Measurements from ENCODE around the gene TNS3.
"Not testable (repeated sequence)": the region's sequence is repeated elsewhere in the genome, so short reads cannot be mapped to it uniquely, and the experiment has no call there.

The TNS3 gene

DNA sequence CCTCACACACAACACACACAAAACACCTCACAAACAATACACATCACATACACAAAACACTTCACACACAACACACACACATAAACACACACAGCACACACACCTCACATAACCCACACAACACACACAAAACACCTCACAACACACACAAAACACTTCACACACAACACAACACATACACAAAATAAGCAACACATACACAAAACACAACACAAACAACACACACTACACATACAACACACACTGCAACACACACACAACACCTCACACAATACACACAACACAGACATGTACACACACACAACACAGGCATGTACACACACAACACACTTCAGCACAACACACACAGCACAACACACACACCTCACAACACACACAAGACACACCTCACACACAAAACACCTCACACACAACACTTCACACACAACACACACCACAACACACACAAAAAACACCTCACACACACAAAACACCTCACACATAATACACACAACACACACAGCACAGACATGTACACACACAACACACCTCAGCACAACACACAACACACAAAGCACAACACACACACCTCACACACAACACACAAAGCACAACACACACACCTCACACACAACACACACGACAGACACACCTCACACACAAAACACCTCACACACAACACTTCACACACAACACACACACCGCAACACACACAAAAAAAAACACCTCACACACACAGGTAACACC is 107.5 kb downstream of the TNS3 start:
- FAIRE-seq: no peak
- no peak for DNase-seq (ENCODE audit: low spot score)

GRCh38 chr7:47473499-47474210 is 108.3 kb downstream of the TNS3 start:
- DNase-seq (ENCODE audit: low spot score): no peak

DNA sequence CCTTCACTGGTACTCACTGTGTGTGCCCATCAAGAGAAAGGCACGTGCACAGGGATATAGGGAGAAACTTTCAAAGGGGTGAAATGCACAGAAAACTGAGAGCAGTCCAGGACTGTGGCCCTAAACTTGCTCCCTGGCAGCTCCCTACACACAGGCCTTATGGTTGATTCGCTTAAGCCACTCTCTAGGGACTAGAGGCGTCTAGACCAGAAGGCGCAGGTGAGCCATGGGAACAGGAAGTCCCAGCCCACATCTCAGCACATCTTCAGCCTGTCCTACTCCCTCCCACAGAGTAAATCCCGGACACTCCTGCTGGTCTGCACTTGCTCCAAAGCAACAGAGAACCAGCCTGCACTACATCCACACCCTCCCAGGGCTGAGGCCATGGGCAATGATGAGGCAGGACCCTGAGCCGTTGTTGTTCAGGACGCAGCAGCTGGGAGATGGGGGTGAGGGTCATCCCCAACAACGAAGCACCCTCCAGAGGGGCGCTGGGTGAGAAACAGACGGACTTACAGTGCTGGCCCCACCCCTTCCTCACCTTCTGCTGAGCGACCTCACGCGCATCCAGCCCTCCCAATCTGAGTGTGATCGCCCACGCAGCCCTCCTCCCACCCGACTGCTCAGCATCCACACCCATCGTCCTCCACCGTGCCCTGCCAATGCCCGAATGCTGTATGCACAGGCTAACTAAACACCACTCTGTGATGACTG is 109.3 kb downstream of the TNS3 start:
- no peak for DNase-seq (ENCODE audit: low spot score)
- FAIRE-seq: no peak

More at GRCh38 chr7:47473499-47474210, 108.3 kb downstream of the TNS3 start:
- no peak for FAIRE-seq

DNA sequence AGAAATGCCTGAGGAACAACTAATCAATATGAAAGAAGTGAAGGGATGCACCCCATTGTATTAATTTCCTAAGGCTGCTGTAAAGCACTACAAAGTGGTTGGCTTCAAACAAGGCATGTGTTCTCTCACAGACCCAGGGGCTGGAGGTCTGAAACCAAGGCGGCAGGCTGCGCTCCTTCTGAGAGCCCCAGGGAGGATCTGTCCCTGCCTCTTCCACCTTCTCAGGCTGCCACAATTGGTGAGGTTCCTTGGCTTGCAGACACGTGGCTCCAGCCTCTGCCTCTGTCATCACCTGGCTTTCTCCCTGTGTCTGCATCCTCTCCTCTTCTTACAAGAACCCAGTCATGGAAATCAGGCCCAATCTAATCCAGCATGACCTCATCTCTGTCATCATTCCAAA is 110.1 kb downstream of the TNS3 start:
- DNase-seq (ENCODE audit: low spot score): no peak
- no peak for FAIRE-seq

DNA sequence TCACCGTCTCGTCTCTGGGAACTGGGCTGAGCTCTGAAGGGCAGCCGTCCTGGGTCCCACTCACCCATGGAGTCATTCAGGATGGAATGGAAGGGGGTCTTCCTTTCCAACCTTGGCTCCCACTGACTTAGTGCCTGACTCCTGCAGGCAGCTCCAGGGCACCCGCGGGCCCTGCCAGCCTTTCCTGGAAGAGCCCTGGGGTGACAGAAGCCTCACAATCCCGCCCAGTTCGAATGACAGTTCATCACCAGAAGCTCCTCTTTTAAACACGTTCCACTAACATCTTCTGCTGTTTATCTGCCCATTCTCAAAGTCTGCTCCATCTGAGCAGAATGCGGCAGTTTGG is 110.6 kb downstream of the TNS3 start:
- DNase-seq (ENCODE audit: low spot score) (no peak), FAIRE-seq (no peak)

DNA sequence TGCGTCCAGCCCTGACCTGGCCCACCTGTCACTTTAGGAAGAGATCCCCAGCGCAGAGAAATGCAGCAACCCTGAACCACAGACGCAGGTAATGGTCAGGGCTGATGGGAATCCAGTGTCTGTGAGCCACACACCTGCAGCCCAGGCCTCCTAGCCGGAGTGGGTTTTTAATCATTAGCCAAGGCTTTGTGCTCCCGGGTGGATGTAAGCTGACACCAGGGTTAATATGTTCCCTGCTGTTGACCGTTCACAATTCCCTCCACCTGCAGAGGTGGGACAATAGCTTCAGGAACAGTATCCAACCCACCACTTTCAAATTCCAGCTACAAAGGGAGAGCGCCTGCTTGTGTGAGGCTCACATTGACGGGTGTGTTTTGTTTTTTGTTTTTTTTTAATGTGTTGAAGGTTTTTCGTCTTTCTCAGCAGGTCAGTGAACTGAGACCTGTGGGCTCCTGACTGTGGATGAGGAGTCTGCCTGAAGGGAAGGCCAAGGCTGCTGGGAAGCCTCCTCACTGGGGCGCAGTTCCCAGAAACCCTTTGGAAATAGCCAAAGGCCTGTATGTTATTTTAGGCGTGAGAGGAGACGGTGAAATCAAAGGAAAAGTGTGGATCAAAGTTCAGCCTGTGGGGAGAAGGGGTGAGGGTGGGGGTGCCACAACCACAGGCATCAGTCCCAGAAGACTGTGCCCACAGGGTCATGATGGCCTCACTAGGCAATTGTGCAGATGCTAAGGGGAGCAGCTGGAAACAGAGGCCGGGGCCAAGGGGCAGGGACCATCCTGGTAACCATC is 111.1 kb downstream of the TNS3 start:
- DNase-seq (ENCODE audit: low spot score) (peak; percentile 76), FAIRE-seq (peak; percentile 89)

DNA sequence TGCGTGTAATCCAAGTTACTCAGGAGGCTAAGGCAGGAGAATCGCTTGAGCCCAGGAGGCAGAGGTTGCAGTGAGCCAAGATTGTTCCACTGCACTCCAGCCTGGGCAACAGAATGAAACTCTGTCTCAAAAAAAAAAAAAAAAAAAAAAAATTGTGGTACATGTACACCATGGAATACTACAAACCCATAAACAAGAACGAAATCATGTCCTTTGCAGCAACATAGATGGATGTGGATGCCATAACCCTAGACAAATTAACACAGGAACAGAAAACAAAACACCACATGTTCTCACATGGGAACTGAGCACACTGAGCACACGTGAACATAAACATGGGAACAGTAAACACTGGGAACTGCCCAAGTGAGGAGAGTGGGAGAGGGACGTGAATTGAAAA is 112.1 kb downstream of the TNS3 start:
- FAIRE-seq; DNase-seq (ENCODE audit: low spot score): not testable (repeated sequence)

GRCh38 chr7:47466832-47467231 is 115.1 kb downstream of the TNS3 start:
- no peak for FAIRE-seq
- no peak for DNase-seq (ENCODE audit: low spot score)

DNA sequence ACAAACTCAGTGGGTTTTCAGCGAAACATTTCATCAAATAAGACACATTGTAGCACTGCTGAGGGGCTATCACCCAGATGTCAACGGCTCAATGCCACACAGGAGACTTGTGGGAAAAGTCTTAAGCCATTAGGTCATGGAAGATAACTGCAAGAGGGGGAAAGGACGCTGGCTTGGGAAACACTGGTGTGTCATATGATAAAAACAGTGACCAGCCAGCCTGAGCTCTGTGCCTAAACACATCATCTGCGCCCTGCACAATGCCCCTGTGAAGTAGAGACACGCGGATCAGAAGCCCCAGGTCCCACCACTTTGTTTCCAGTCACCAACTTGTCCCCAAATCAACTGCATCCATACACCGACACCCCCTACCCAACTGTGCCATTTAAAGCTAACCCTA is 116.7 kb downstream of the TNS3 start:
- FAIRE-seq: no peak
- DNase-seq (ENCODE audit: low spot score): no peak

- DNase-seq (ENCODE audit: low spot score) (no peak), FAIRE-seq (no peak)
Measured at GRCh38 chr7:47464266-47464665, 117.6 kb downstream of the TNS3 start.

- FAIRE-seq (no peak), DNase-seq (ENCODE audit: low spot score) (no peak)
Measured at GRCh38 chr7:47461746-47462145, 120.2 kb downstream of the TNS3 start.

DNA sequence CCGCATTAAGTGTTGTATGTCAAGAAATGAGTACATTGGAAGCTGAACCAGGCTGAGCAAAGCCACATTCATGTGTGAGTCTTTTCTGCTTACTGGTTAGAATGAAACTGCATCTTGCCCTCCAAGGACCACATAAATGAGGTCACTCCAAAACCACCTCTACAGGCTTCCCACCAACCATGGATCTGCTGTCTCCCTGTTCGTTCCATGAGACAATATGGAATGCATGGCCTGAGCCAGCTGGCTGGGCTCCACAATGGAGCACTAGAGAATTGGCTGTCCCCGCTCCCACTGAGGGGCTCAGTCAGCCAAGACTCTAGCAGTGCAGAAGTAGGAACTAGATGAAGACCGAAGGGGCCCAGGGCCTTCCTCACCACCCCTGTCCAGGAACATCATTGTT is 120.8 kb downstream of the TNS3 start:
- FAIRE-seq: no peak

GRCh38 chr7:47460251-47460989 is 121.5 kb downstream of the TNS3 start:
- DNase-seq (ENCODE audit: low spot score): no peak
- FAIRE-seq: no peak

More for the DNA sequence above, 120.8 kb downstream of the TNS3 start:
- DNase-seq (ENCODE audit: low spot score): no peak

DNA sequence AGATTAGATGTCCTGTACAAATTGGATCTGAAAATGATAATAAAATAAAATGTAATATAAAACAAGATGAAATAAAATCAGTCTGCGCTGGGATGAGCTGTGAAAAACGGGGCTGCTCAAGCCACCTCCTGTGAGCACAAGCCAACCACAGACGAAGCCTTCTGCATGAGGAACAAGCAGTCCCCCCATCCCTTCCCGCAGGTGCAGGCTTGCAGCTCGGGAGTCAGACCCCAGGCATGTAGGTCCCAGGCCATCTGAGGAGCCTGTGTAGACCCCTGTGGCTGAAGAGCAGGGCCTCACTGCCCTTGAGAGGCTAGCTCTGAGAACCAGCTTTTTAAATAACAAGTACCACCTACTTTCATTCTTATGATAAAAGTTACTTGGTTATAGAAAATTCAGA is 123.4 kb downstream of the TNS3 start:
- FAIRE-seq (no peak), DNase-seq (ENCODE audit: low spot score) (no peak)

DNA sequence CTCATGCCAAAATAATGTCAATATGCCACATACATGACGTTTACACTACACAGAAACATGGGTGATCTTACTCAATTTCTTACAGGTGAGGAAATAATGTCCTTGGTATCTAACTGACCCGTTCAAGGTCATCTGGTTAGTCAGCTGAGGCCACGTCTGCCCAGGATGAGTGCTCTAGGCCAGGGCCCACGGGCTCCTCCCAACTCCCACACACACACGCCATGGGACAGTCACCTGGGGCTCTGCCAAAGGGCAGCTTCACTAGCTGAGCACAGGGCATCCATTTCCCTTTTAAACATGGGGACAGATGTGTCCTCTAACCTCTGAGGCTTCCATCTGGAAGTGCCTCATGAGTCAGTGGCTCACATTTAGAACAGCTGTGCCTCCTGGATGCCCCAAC is 123.9 kb downstream of the TNS3 start:
- FAIRE-seq (peak; percentile 90), DNase-seq (ENCODE audit: low spot score) (peak; percentile 75)

DNA sequence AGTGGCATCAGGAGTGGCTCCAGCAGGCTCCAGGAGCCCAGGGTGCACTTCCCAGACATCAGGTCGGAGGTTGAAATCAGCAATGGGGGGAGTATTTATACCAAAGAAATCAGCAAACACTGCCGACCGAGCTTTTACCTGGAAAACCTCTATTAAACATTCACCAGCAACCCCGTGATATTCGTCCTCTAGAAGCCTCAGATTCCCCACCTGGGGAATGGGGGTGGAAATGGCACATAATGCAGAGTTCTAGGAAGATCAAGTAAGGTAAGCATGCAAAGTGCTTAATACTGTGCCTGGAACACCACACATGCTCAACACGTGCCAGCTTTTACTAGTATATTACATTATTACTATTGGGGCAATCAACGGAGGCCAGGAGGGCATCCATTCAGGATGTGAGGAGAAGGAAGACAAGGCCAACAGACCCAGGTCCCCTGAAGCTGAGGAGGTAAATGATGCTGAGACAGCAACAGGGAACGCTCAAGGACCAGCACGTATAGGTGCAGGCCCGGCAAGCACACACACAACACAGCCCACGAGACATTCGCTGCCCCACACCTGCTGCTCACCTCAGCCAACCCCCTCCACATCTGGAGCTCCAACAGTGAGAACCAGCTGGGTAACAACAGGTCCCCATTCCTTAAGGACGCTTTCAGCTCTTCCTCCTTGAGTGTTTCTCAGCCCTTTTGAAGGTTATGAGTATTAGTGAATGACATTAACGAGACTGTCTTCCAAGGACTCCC is 125.5 kb downstream of the TNS3 start:
- FAIRE-seq: no peak
- DNase-seq (ENCODE audit: low spot score): no peak

GRCh38 chr7:47455872-47456185 is 126.1 kb downstream of the TNS3 start:
- no peak for DNase-seq (ENCODE audit: low spot score)

DNA sequence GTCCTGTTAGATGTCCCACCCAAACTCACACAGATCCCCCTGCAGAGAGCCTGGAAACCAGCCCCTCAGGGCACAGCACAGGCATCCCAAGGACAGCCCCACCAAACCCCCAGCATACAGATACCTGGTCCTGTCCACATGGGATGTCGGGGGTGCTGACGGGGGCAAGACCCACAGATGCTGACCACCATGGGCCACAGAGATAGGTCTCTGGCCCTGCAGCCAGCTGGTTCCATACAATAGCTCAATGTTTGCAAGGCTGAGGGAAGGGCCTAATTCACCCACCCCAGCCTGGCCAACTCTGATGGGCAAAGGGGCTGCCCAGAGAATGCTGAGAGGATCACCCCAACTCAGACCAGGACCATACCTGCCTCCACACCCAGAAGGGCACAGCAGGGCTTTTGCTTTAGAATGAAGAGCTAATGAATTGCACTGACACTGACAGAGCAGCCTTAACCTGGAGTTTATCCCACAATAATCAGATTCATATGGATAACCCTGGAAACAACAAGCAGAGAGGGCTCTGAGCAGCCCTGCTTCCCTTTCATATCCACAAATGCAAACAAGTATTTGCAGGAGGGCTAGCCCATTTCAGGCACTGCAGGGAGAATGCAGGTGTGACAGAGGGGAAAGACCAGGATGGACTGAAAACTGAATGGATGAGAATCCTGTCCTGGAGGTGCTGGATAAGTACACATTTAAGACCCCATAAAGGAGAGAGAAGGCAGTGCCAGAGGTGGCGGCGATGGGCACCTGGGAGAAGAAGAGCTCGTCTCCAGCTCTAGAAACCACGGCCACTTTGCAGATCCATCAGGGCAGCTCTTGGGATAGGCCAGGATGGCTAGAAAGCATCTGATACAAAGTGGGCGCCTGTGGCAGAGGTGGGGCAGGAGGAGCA is 126.7 kb downstream of the TNS3 start:
- no peak for DNase-seq (ENCODE audit: low spot score)
- FAIRE-seq: no peak

More at GRCh38 chr7:47455872-47456185, 126.1 kb downstream of the TNS3 start:
- FAIRE-seq: no peak

Measured in RCC 7860 (cell line).